PFSK-1 (cell line): ENCODE data around the gene MAU2.

Experiments used
- POLR2AphosphoS5 ChIP-seq: IDR thresholded peaks from 2 replicates; pipeline ENCODE4 v1.6.1; 2012; ENCODE audit warnings: low read depth, mild to moderate bottlenecking, control low read depth, low read length, moderate library complexity
- SIN3A ChIP-seq: IDR thresholded peaks from 2 replicates; pipeline ENCODE4 v1.6.1; 2012; ENCODE audit warnings: mild to moderate bottlenecking, low read length, moderate library complexity, borderline replicate concordance; ENCODE audit not compliant: insufficient read depth
- TAF1 ChIP-seq: IDR thresholded peaks from 2 replicates; pipeline ENCODE4 v1.6.1; 2012; ENCODE audit warnings: low read length, control low read depth, borderline replicate concordance; ENCODE audit not compliant: insufficient read depth

DNA sequence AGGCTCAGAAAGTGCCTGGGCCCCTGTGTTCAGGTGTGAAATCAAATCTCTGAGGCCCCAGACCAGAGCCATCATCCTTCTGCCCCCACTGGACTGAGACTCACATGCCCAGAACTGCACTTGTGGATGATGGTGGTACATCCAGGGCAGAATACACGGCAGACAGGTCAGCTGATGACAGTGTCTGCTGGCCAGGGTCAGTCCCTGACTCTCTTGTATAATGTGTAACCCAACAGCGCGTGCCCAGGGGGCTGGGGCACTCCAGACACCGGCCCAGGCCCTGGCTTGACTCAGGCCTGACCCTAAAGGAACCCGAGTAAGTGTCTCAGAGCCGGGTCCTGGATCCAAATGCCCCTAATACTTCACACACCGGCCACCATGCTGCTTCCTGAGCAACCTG lies 47.5 kb downstream of the MAU2 start:
- no peak for TF ChIP-seq TAF1
- TF ChIP-seq POLR2AphosphoS5 = no peak
- TF ChIP-seq SIN3A = no peak
